ENCODE data around the gene PDRG1. TPM values are rescaled to one million over a fixed set of nuclear protein-coding genes. Genes with fewer than 3 reads are reported as not detected.

Gene PDRG1
- polyA plus RNA-seq, 3 donors, result 3.5 to 4.4 (median 3.7) TPM

GRCh38 chr20:31920275-31920855 is 31.5 kb downstream of the PDRG1 start:
- Histone ChIP-seq H3K9me3 (replicated peaks in 1 of 2; ENCODE audit: control insufficient read depth in 1 of 2, insufficient read depth in 1 of 2, low read length in 2 of 2) (no peaks in the 10 kb centered on the region), H3K27ac (ENCODE audit: low read depth in 1 of 2, low read length in 2 of 2) (no peak overlapping the region), H3K36me3 (replicated peaks in 1 of 2; ENCODE audit: control insufficient read depth in 1 of 2, insufficient read depth in 2 of 2, low read length in 2 of 2) (no peaks in the 10 kb centered on the region), H3K79me2 (ENCODE audit: insufficient read depth, low read length) (no peaks in the 10 kb centered on the region), H3K4me3 (replicated peaks in 1 of 3; ENCODE audit: low read depth in 2 of 3, low read length in 3 of 3) (no peak overlapping the region), H3K4me2 (replicated peaks; ENCODE audit: extremely low read depth, low read length, poor library complexity, severe bottlenecking) (no peak overlapping the region), H4K20me1 (ENCODE audit: insufficient read depth, low read length) (no peaks in the 10 kb centered on the region), H2AFZ (ENCODE audit: insufficient read depth, low read depth, low read length, poor library complexity, severe bottlenecking) (no peak overlapping the region), H3K4me1 (ENCODE audit: control insufficient read depth in 1 of 2, insufficient read depth in 2 of 2, low read length in 2 of 2) (no peaks in the 10 kb centered on the region), H3K9ac (ENCODE audit: insufficient read depth, low read length, poor library complexity, severe bottlenecking) (no peak overlapping the region), H3K27me3 (ENCODE audit: control insufficient read depth in 2 of 2, insufficient read depth in 2 of 2, low read length in 2 of 2) (no peaks in the 10 kb centered on the region)
- Mint-ChIP-seq H3K27ac (peak overlapping the region in 1 of 7 donors; percentile 6), H3K4me3 (no peak overlapping the region), H3K36me3 (no peaks in the 10 kb centered on the region), H3K9me3 (peaks cover 0 to 4% (median 1%) of the 10 kb centered on the region in 7 donors), H3K4me1 (peaks cover 16% of the 10 kb centered on the region), H3K27me3 (ENCODE audit: low read depth in 3 of 3) (peaks cover 5 to 11% (median 8%) of the 10 kb centered on the region in 3 donors)
- intact Hi-C loops (cut with micrococcal nuclease), result no loop called here
- 91% methylated on average over 8 of the region's 11 CpGs for WGBS (ENCODE audit: insufficient coverage)
- no peak for TF ChIP-seq CTCF (IDR thresholded peaks at IDR 0.05)
- DNase-seq, result no peak

- no peaks in the 10 kb centered on the region for H3K27me3 ChIP-seq (ENCODE audit: control insufficient read depth in 2 of 2, insufficient read depth in 2 of 2, low read length in 2 of 2)
- no peak for TF ChIP-seq CTCF (IDR thresholded peaks at IDR 0.05)
- no peaks in the 10 kb centered on the region for H3K4me1 ChIP-seq (ENCODE audit: control insufficient read depth in 1 of 2, insufficient read depth in 2 of 2, low read length in 2 of 2)
- H2AFZ ChIP-seq (ENCODE audit: insufficient read depth, low read depth, low read length, poor library complexity, severe bottlenecking), result no peak overlapping the region
- WGBS (ENCODE audit: insufficient coverage), result 100% methylated on average over 1 of the region's 6 CpGs
- H3K27ac Mint-ChIP-seq, result no peak overlapping the region
- no peaks in the 10 kb centered on the region for H3K36me3 ChIP-seq (replicated peaks in 1 of 2; ENCODE audit: control insufficient read depth in 1 of 2, insufficient read depth in 2 of 2, low read length in 2 of 2)
- intact Hi-C loops (cut with micrococcal nuclease), result no loop called here
- H3K4me1 Mint-ChIP-seq, result peaks cover 16% of the 10 kb centered on the region
- no peaks in the 10 kb centered on the region for H3K79me2 ChIP-seq (ENCODE audit: insufficient read depth, low read length)
- no peak overlapping the region for H3K4me3 ChIP-seq (replicated peaks in 1 of 3; ENCODE audit: low read depth in 2 of 3, low read length in 3 of 3)
- H4K20me1 ChIP-seq (ENCODE audit: insufficient read depth, low read length), result no peaks in the 10 kb centered on the region
- H3K4me3 Mint-ChIP-seq, result no peak overlapping the region
- no peak overlapping the region for H3K4me2 ChIP-seq (replicated peaks; ENCODE audit: extremely low read depth, low read length, poor library complexity, severe bottlenecking)
- H3K27me3 Mint-ChIP-seq (ENCODE audit: low read depth in 3 of 3), result peaks cover 5 to 9% (median 8%) of the 10 kb centered on the region in 3 donors
- no peak overlapping the region for H3K9ac ChIP-seq (ENCODE audit: insufficient read depth, low read length, poor library complexity, severe bottlenecking)
- peaks cover 0 to 4% (median 1%) of the 10 kb centered on the region in 7 donors for H3K9me3 Mint-ChIP-seq
- H3K36me3 Mint-ChIP-seq, result no peaks in the 10 kb centered on the region
- H3K9me3 ChIP-seq (replicated peaks in 1 of 2; ENCODE audit: control insufficient read depth in 1 of 2, insufficient read depth in 1 of 2, low read length in 2 of 2), result no peaks in the 10 kb centered on the region
- DNase-seq, result no peak
- no peak overlapping the region for H3K27ac ChIP-seq (ENCODE audit: low read depth in 1 of 2, low read length in 2 of 2)
Measured at GRCh38 chr20:31919410-31920155, 32.3 kb downstream of the PDRG1 start.
